ENCODE data around the gene ZNF414. TPM values are rescaled to one million over a fixed set of nuclear protein-coding genes. Genes with fewer than 3 reads are reported as not detected.

ZNF414 gene
- total RNA-seq, 1 experiment from 2014 or later: 22.4 TPM

DNA sequence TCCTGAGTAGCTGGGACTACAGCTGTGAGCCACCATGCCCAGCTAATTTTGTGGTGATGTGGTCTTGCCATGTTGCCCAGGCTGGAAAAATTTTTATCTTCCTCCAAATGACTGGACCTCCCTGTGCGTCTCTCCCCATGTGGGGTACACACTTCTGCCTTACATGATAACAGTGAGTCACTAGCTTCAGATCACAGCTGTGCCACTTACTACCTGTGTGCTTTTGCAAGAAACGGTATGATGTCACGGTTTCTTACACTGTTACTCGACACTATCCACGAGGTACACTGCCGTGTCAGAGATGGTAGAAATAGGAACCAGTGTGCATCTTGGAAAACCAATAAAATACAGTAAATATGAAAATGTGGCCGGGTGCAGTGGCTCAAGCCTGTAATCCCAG, 17.5 kb upstream of the ZNF414 start:
- TF ChIP-seq EZH2 (IDR thresholded peaks at IDR 0.05; ENCODE audit: low read depth): no peak
- TF ChIP-seq, protein P1, sequence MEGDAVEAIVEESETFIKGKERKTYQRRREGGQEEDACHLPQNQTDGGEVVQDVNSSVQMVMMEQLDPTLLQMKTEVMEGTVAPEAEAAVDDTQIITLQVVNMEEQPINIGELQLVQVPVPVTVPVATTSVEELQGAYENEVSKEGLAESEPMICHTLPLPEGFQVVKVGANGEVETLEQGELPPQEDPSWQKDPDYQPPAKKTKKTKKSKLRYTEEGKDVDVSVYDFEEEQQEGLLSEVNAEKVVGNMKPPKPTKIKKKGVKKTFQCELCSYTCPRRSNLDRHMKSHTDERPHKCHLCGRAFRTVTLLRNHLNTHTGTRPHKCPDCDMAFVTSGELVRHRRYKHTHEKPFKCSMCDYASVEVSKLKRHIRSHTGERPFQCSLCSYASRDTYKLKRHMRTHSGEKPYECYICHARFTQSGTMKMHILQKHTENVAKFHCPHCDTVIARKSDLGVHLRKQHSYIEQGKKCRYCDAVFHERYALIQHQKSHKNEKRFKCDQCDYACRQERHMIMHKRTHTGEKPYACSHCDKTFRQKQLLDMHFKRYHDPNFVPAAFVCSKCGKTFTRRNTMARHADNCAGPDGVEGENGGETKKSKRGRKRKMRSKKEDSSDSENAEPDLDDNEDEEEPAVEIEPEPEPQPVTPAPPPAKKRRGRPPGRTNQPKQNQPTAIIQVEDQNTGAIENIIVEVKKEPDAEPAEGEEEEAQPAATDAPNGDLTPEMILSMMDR (conservative IDR thresholded peaks at IDR 0.05): no peak
- no TSS peak for BruUV-seq (replicated peaks)
- Histone ChIP-seq H3F3A (ENCODE audit: insufficient read depth, low read depth) (no peaks in the 10 kb centered on the region; the same call in 1 of the 2 replicates), H3K9me2 (ENCODE audit: insufficient read depth) (no peaks in the 10 kb centered on the region), H3K4me2 (no peak overlapping the region), H4K20me1 (ENCODE audit: insufficient read depth) (no peaks in the 10 kb centered on the region; the same call in none of the 2 replicates), H2AFZ (no peak overlapping the region), H3K4me1 (replicated peaks; ENCODE audit: insufficient read depth) (peaks cover 9% of the 10 kb centered on the region), H3K36me3 (ENCODE audit: low read depth) (no peaks in the 10 kb centered on the region), H3K4me3 (no peak overlapping the region), H3K79me2 (ENCODE audit: low read depth) (no peaks in the 10 kb centered on the region; the same call in 1 of the 2 replicates), H3K9me3 (ENCODE audit: insufficient read depth, low read depth) (no peaks in the 10 kb centered on the region), H3K27me3 (ENCODE audit: insufficient read depth, low read depth) (no peaks in the 10 kb centered on the region), H3K27ac (no peak overlapping the region)
- POLR2A ChIA-PET (ENCODE audit: unreplicated experiment): no interaction called here
- no peak for DNase-seq
- CTCF ChIA-PET: no interaction called here
- intact Hi-C loops (cut with micrococcal nuclease; ENCODE audit: unreplicated experiment): no loop called here

DNA sequence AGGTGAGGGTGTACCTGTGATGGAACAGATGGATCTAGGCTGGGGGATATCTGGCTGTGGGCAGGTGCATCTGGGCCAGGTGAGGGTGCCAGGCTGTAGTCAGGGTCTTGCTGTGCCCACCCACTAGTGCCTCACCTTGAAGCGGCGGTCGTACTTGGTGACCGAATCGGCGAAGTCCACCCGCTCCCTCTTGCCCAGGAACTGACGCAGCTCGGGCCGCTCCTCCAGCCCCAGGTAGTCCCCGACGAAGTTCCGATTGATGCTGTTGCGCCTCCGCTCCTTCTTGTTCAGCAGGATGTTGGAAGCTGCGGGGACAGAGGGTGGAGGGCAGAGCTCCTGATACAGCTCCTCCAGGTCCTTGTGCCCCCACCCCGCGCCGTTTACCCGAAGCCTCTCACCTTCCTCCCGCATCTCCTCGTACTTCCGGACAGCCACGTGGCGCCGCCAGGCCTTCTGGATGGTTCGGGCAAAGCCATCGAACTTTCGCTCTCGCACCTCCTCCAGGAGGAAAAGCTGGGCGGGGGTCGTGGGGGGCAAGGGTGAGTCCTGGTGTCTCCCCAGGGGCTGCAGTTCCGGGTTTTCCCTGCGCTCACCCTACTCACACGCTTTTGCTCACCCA, 16.2 kb upstream of the ZNF414 start:
- BruUV-seq (replicated peaks): no TSS peak
- Histone ChIP-seq H3K4me3 (no peak overlapping the region), H3K9me3 (ENCODE audit: insufficient read depth, low read depth) (no peaks in the 10 kb centered on the region), H4K20me1 (ENCODE audit: insufficient read depth) (no peaks in the 10 kb centered on the region; the same call in none of the 2 replicates), H3K4me1 (replicated peaks; ENCODE audit: insufficient read depth) (peaks cover 9% of the 10 kb centered on the region), H3K27me3 (ENCODE audit: insufficient read depth, low read depth) (no peaks in the 10 kb centered on the region), H3K79me2 (ENCODE audit: low read depth) (no peaks in the 10 kb centered on the region; the same call in 1 of the 2 replicates), H2AFZ (no peak overlapping the region), H3F3A (ENCODE audit: insufficient read depth, low read depth) (peaks cover 4% of the 10 kb centered on the region; the same call in 1 of the 2 replicates), H3K4me2 (no peak overlapping the region), H3K36me3 (ENCODE audit: low read depth) (no peaks in the 10 kb centered on the region), H3K27ac (no peak overlapping the region), H3K9me2 (ENCODE audit: insufficient read depth) (no peaks in the 10 kb centered on the region)
- no peak for DNase-seq
- intact Hi-C loops (cut with micrococcal nuclease; ENCODE audit: unreplicated experiment): no loop called here
- ChIA-PET CTCF (no interaction called here), POLR2A (ENCODE audit: unreplicated experiment) (no interaction called here)
- TF ChIP-seq, protein P1 (conservative IDR thresholded peaks at IDR 0.05): no peak
- no peak for TF ChIP-seq EZH2 (IDR thresholded peaks at IDR 0.05; ENCODE audit: low read depth)

DNA sequence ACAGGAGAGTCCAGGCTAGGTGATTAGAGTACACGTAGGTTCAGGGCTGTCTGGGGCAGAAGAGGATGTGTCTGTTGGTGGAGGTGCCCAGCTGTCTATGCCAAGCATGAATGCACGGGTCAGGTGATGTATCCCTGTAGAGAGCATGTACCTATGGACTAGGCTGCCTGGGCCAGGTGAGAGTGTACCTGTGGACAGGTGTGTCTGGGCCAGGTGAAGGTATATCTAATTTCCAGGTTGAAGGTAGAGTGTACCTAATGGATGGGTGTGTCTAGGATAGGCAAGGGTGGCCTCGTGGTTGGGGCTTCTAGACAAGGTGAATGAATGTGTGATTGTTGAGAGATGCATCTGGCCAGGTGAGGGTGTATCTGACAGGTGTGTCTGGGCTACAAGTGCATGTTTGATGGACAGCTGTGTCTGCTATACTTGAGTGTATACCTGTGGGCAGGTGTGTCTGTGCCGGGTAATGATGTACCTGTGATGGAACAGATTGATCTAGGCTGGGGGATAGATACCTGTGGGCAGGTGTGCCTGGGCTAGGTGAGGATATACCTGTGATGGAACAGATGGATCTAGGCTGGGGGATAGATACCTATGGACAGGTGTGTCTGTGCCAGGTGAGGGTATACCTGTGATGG, 15.5 kb upstream of the ZNF414 start:
- CTCF ChIA-PET: no interaction called here
- TF ChIP-seq, protein P1 (conservative IDR thresholded peaks at IDR 0.05): no peak
- TF ChIP-seq EZH2 (IDR thresholded peaks at IDR 0.05; ENCODE audit: low read depth): no peak
- no TSS peak for BruUV-seq (replicated peaks)
- Histone ChIP-seq H3K9me3 (ENCODE audit: insufficient read depth, low read depth) (no peaks in the 10 kb centered on the region), H3K4me3 (no peak overlapping the region), H3K4me1 (replicated peaks; ENCODE audit: insufficient read depth) (peaks cover 9% of the 10 kb centered on the region), H3K27ac (no peak overlapping the region), H3K9me2 (ENCODE audit: insufficient read depth) (no peaks in the 10 kb centered on the region), H2AFZ (no peak overlapping the region), H4K20me1 (ENCODE audit: insufficient read depth) (no peaks in the 10 kb centered on the region; the same call in none of the 2 replicates), H3K27me3 (ENCODE audit: insufficient read depth, low read depth) (no peaks in the 10 kb centered on the region), H3K79me2 (ENCODE audit: low read depth) (no peaks in the 10 kb centered on the region; the same call in 1 of the 2 replicates), H3K4me2 (no peak overlapping the region), H3F3A (ENCODE audit: insufficient read depth, low read depth) (peaks cover 10% of the 10 kb centered on the region; the same call in 1 of the 2 replicates), H3K36me3 (ENCODE audit: low read depth) (no peaks in the 10 kb centered on the region)
- no peak for DNase-seq
- POLR2A ChIA-PET (ENCODE audit: unreplicated experiment): no interaction called here
- intact Hi-C loops (cut with micrococcal nuclease; ENCODE audit: unreplicated experiment): loop anchor here (5.0 kb wide), 1 partner anchor 38 kb away; no protein-coding TSS in a partner anchor
